ENCODE data around the gene C11orf24. TPM values are rescaled to one million over a fixed set of nuclear protein-coding genes. Genes with fewer than 3 reads are reported as not detected.

The C11orf24 gene
- polyA plus RNA-seq, 1 donor = 24.7 TPM

Other genes starting within 250 kb of the C11orf24 start
- gene NDUFS8, start 241.3 kb downstream of the C11orf24 start, polyA plus RNA-seq (ENCODE audit: insufficient read length) = 70.6 TPM
- gene TCIRG1, start 232.9 kb downstream of the C11orf24 start, polyA plus RNA-seq (ENCODE audit: insufficient read length) = 16.7 TPM
- gene CHKA, start 150.6 kb downstream of the C11orf24 start, polyA plus RNA-seq (ENCODE audit: insufficient read length) = 62.2 TPM
- gene KMT5B, start 58.7 kb downstream of the C11orf24 start, polyA plus RNA-seq (ENCODE audit: insufficient read length) = 93.1 TPM
- gene LRP5, start 40.6 kb upstream of the C11orf24 start, polyA plus RNA-seq (ENCODE audit: insufficient read length) = 34.4 TPM
- gene PPP6R3, start 188.8 kb upstream of the C11orf24 start, polyA plus RNA-seq (ENCODE audit: insufficient read length) = 133 TPM